Measurements from ENCODE around the gene CACNB2.

CACNB2 gene

GRCh38 chr10:18113881-18114280 lies 26.3 kb upstream of the CACNB2 start:
- TF ChIP-seq CTCF (IDR thresholded peaks at IDR 0.05), result no peak
- no peaks in the 10 kb centered on the region for H3K36me3 ChIP-seq
- no peaks in the 10 kb centered on the region for H3K4me1 ChIP-seq (ENCODE audit: control insufficient read depth in 1 of 2, insufficient read depth in 1 of 2, low read depth in 1 of 2, low read length in 1 of 2)
- no peaks in the 10 kb centered on the region for H3K9me3 ChIP-seq
- no peaks in the 10 kb centered on the region for H3K27me3 ChIP-seq
- H3K27ac ChIP-seq, result no peak overlapping the region
- no peak overlapping the region for H3K4me3 ChIP-seq (ENCODE audit: low read depth in 1 of 2, low read length in 1 of 2)

GRCh38 chr10:18117276-18117675 lies 22.9 kb upstream of the CACNB2 start:
- Histone ChIP-seq H3K4me3 (ENCODE audit: low read depth in 1 of 2, low read length in 1 of 2) (no peak overlapping the region), H3K4me1 (ENCODE audit: control insufficient read depth in 1 of 2, insufficient read depth in 1 of 2, low read depth in 1 of 2, low read length in 1 of 2) (no peaks in the 10 kb centered on the region), H3K27me3 (no peaks in the 10 kb centered on the region), H3K27ac (no peak overlapping the region), H3K9me3 (no peaks in the 10 kb centered on the region), H3K36me3 (no peaks in the 10 kb centered on the region)
- no peak for TF ChIP-seq CTCF (IDR thresholded peaks at IDR 0.05)

- no peak for TF ChIP-seq CTCF (IDR thresholded peaks at IDR 0.05)
These were observed 17.5 kb upstream of the CACNB2 start for GRCh38 chr10:18122753-18123152.

GRCh38 chr10:18133046-18133445 lies 7.2 kb upstream of the CACNB2 start:
- H3K36me3 ChIP-seq, result no peaks in the 10 kb centered on the region
- TF ChIP-seq CTCF (IDR thresholded peaks at IDR 0.05), result no peak
- H3K27me3 ChIP-seq, result peaks cover 36% of the 10 kb centered on the region
- no peak overlapping the region for H3K27ac ChIP-seq
- no peaks in the 10 kb centered on the region for H3K9me3 ChIP-seq
- H3K4me3 ChIP-seq (ENCODE audit: low read depth in 1 of 2, low read length in 1 of 2), result no peak overlapping the region
- H3K4me1 ChIP-seq (ENCODE audit: control insufficient read depth in 1 of 2, insufficient read depth in 1 of 2, low read depth in 1 of 2, low read length in 1 of 2), result no peaks in the 10 kb centered on the region

More at GRCh38 chr10:18122753-18123152, 17.5 kb upstream of the CACNB2 start:
- Histone ChIP-seq H3K27me3 (no peaks in the 10 kb centered on the region), H3K4me3 (ENCODE audit: low read depth in 1 of 2, low read length in 1 of 2) (no peak overlapping the region), H3K9me3 (no peaks in the 10 kb centered on the region), H3K27ac (no peak overlapping the region), H3K36me3 (no peaks in the 10 kb centered on the region), H3K4me1 (ENCODE audit: control insufficient read depth in 1 of 2, insufficient read depth in 1 of 2, low read depth in 1 of 2, low read length in 1 of 2) (no peaks in the 10 kb centered on the region)

- Histone ChIP-seq H3K36me3 (no peaks in the 10 kb centered on the region), H3K27ac (no peak overlapping the region)
- no peak for TF ChIP-seq CTCF (IDR thresholded peaks at IDR 0.05)
These were observed 5.7 kb upstream of the CACNB2 start for GRCh38 chr10:18134509-18134908.

GRCh38 chr10:18134921-18135320 lies 5.3 kb upstream of the CACNB2 start:
- peaks cover 55% of the 10 kb centered on the region for H3K27me3 ChIP-seq
- no peak for TF ChIP-seq CTCF (IDR thresholded peaks at IDR 0.05)
- no peak overlapping the region for H3K27ac ChIP-seq
- peaks cover under 1 to 2% of the 10 kb centered on the region in 2 experiments for H3K4me1 ChIP-seq (ENCODE audit: control insufficient read depth in 1 of 2, insufficient read depth in 1 of 2, low read depth in 1 of 2, low read length in 1 of 2)
- H3K9me3 ChIP-seq, result no peaks in the 10 kb centered on the region
- H3K4me3 ChIP-seq (ENCODE audit: low read depth in 1 of 2, low read length in 1 of 2), result no peak overlapping the region
- H3K36me3 ChIP-seq, result no peaks in the 10 kb centered on the region

More at GRCh38 chr10:18134509-18134908, 5.7 kb upstream of the CACNB2 start:
- no peak overlapping the region for H3K4me3 ChIP-seq (ENCODE audit: low read depth in 1 of 2, low read length in 1 of 2)
- no peaks in the 10 kb centered on the region for H3K4me1 ChIP-seq (ENCODE audit: control insufficient read depth in 1 of 2, insufficient read depth in 1 of 2, low read depth in 1 of 2, low read length in 1 of 2)
- peaks cover 51% of the 10 kb centered on the region for H3K27me3 ChIP-seq
- no peaks in the 10 kb centered on the region for H3K9me3 ChIP-seq
